AG04449 (cell line): Measurements from ENCODE around the gene PPP1R14B.

Source experiments
- CTCF ChIA-PET: fragments of 350-600 bp; formaldehyde crosslinking; extraction: SDS; loops from one replicate; lab custom pipeline; 2021; ENCODE audit warnings: antibody characterized with exemption; lab: Yijun Ruan, JAX
- POLR2A ChIA-PET: fragments of 400-600, 350-600 bp; formaldehyde crosslinking; extraction: SDS; loops from one replicate; lab custom pipeline; 2020; ENCODE audit warnings: antibody characterized with exemption, inconsistent platforms; lab: Yijun Ruan, JAX
- DNase-seq: peaks from one replicate; pipeline ENCODE4 v3.0.0-alpha.2; 2010; ENCODE audit warnings: low read depth, low spot score
- H3K4me3 ChIP-seq: 2 replicates; pipeline ENCODE4 v1.5.1; 2011; ENCODE audit warnings: low read depth, mild to moderate bottlenecking, control low read depth, low read length
- CTCF ChIP-seq: IDR thresholded peaks from one replicate; pipeline ENCODE4 v1.5.1; 2011; ENCODE audit warnings: mild to moderate bottlenecking, moderate library complexity, low read length, control low read depth, inconsistent platforms; ENCODE audit not compliant: insufficient read depth; ENCODE audit errors: missing control alignments

PPP1R14B gene

DNA sequence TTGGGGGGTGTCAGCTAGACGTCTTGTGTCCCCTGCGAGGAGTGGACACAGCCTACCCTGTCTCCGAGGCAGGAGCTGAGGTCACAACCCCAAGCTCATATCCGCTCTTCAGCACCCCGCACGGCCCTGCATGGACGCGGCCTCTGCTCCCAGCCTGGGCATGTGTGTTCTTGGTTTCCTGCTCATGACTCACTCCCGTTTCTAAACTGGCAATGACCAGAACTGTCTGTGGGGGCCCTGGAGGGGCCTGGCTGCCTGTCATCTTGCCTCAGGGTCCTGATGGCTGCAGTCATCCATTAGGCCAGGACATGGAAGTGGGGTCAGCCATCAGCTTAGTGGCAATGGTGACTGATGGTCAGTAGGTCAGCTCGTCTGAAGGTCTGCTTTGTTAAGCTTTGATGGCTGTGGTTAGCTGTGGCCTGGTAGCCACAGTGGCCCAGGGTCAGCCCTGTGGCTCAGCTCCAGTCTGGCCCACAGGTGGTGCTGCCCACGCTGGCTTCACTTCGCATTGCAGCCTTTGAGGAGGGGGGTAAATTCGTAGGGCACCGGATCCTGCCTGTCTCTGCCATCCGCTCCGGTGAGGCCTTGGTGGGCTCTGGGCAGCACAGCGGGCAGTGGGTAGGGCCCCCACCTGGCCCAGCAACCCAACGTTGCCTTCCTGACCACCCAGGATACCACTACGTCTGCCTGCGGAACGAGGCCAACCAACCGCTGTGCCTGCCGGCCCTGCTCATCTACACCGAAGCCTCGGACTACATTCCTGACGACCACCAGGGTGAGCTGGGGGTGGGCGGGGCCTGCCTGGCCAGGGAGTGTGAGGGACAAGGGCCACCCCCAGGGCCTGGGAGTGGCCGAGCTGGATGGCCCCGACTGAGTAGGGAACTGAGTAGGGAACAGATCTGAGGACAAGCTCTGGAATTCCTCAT, 16.5 kb upstream of the PPP1R14B start:
- no peak for TF ChIP-seq CTCF
- POLR2A ChIA-PET = interaction anchor here (0.6 to 3.2 kb wide), 3 partner anchors 11 to 76 kb away, joined by 3 to 15 read pairs (median 3); partner anchors contain the start of gene PLCB3
- H3K4me3 ChIP-seq = no peak overlapping the region
- no peak for DNase-seq
- CTCF ChIA-PET = interaction anchor here (0.9 to 15.2 kb wide), 6 partner anchors 15 to 91 kb away, joined by 3 to 224 read pairs (median 4); partner anchors contain the start of genes NUDT22, PLCB3, PPP1R14B and TRPT1

DNA sequence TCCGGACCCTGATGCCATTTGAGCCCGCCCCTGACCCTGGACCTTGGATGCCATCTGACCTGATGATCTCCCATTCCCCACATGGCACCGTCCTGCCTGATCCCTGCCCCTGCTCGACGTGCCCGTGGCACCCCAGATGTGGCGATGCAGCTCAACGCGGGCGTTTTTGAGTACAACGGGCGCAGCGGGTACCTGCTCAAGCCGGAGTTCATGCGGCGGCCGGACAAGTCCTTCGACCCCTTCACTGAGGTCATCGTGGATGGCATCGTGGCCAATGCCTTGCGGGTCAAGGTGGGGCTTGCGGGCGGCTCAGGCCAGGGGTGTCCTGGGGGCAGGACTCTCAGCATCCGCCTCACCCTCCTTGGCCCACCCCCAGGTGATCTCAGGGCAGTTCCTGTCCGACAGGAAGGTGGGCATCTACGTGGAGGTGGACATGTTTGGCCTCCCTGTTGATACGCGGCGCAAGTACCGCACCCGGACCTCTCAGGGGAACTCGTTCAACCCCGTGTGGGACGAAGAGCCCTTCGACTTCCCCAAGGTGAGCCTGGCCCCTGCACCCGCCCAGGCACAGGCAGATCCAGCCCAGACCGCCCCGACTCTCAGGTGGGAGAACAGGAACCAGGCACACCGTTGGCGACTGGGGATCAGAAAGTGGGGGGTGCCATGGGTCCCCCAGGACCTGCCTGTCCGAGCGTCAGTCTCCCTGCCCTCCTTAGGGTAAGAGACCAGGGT, 15.7 kb upstream of the PPP1R14B start:
- no peak for TF ChIP-seq CTCF
- H3K4me3 ChIP-seq = no peak overlapping the region
- DNase-seq = no peak
- ChIA-PET POLR2A (interaction anchor here (0.6 to 3.2 kb wide), 4 partner anchors 10 to 77 kb away, joined by 3 to 15 read pairs (median 4); partner anchors contain the start of gene PLCB3), CTCF (interaction anchor here (0.9 to 15.2 kb wide), 3 partner anchors 14 to 39 kb away, joined by 3 to 224 read pairs (median 4); partner anchors contain the start of genes NUDT22, PLCB3, PPP1R14B and TRPT1)

DNA sequence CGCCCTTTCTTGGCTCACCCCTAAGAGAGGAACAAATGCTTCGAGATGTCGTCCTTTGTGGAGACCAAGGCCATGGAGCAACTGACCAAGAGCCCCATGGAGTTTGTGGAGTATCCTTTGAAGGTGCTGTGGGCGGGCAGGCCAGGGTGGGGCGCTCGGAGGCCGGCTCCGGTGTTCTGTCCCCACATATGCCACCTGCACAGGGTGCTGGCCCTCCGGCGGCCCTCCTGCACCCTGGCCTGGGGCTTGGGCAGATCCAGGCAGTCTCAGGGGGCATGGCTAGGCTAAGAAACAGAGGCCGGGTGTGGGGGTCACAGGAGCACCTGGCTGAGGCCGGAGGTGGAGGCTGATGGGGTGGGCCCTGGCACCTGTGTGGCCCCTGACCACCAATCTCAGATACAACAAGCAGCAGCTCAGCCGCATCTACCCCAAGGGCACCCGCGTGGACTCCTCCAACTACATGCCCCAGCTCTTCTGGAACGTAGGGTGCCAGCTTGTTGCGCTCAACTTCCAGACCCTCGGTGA, 14.9 kb upstream of the PPP1R14B start:
- no peak for TF ChIP-seq CTCF
- POLR2A ChIA-PET = interaction anchor here (1.3 kb wide), 1 partner anchor 9 kb away, joined by 5 read pairs; no protein-coding TSS in a partner anchor
- CTCF ChIA-PET = interaction anchor here (15.2 kb wide), 1 partner anchor 13 kb away, joined by 224 read pairs; the partner anchor contains the start of genes PLCB3 and PPP1R14B
- no peak overlapping the region for H3K4me3 ChIP-seq
- DNase-seq = no peak

- POLR2A ChIA-PET = no interaction called here
- CTCF ChIA-PET = interaction anchor here (15.2 kb wide), 1 partner anchor 12 kb away, joined by 224 read pairs; the partner anchor contains the start of genes PLCB3 and PPP1R14B
- no peak for TF ChIP-seq CTCF
- DNase-seq = no peak
- H3K4me3 ChIP-seq = no peak overlapping the region
Measured at GRCh38 chr11:64260147-64260708, 13.5 kb upstream of the PPP1R14B start.

GRCh38 chr11:64259533-64260067, 12.9 kb upstream of the PPP1R14B start:
- ChIA-PET CTCF (interaction anchor here (2.3 to 15.2 kb wide), 2 partner anchors 11 to 43 kb away, joined by 12 to 224 read pairs; partner anchors contain the start of genes PLCB3 and PPP1R14B), POLR2A (interaction anchor here (2.6 kb wide), 1 partner anchor 8 kb away, joined by 12 read pairs; no protein-coding TSS in a partner anchor)
- TF ChIP-seq CTCF = no peak
- no peak for DNase-seq
- H3K4me3 ChIP-seq = no peak overlapping the region
